H9 (cell line): Measurements from ENCODE around the gene OVOL1. TPM values are rescaled to one million over a fixed set of nuclear protein-coding genes. Genes with fewer than 3 reads are reported as not detected.
A peak's percentile ranks its signal among the peaks of the same experiment; 100 is the strongest.

Source experiments
- DNase-seq: peaks from one replicate; pipeline ENCODE4 v3.0.0-alpha.2; 2017
- H2AFZ ChIP-seq: one replicate; pipeline ENCODE4 v1.6.1; 2013; ENCODE audit warnings: mild to moderate bottlenecking, low read length, control low read depth, moderate library complexity
- H2AK5ac ChIP-seq: 2 replicates; pipeline ENCODE4 v1.6.1; 2013; ENCODE audit warnings: low read length, control low read depth, mixed read lengths; ENCODE audit not compliant: insufficient read length
- H2BK120ac ChIP-seq: one replicate; pipeline ENCODE4 v1.6.1; 2013; ENCODE audit warnings: low read depth, mild to moderate bottlenecking, low read length, control low read depth, inconsistent platforms; ENCODE audit not compliant: poor library complexity, severe bottlenecking
- H2BK12ac ChIP-seq: 2 replicates; pipeline ENCODE4 v1.6.1; 2013; ENCODE audit warnings: low read length, control low read depth, mixed read lengths, low read depth; ENCODE audit not compliant: insufficient read length
- H2BK15ac ChIP-seq: 2 replicates; pipeline ENCODE4 v1.6.1; 2013; ENCODE audit warnings: low read depth, low read length, control low read depth
- H2BK20ac ChIP-seq: one replicate; pipeline ENCODE4 v1.6.1; 2013; ENCODE audit warnings: low read depth, mild to moderate bottlenecking, low read length, control low read depth, inconsistent platforms; ENCODE audit not compliant: poor library complexity, severe bottlenecking
- H2BK5ac ChIP-seq: 2 replicates; pipeline ENCODE4 v1.6.1; 2013; ENCODE audit warnings: low read length, control low read depth, mixed read lengths; ENCODE audit not compliant: insufficient read length
- H3K14ac ChIP-seq: 2 replicates; pipeline ENCODE4 v1.6.1; 2013; ENCODE audit warnings: low read length, control low read depth; ENCODE audit not compliant: insufficient read depth
- H3K18ac ChIP-seq: 2 replicates; pipeline ENCODE4 v1.6.1; 2013; ENCODE audit warnings: low read depth, mild to moderate bottlenecking, mixed read lengths, low read length, control low read depth; ENCODE audit not compliant: insufficient read length
- H3K23ac ChIP-seq: 2 replicates; pipeline ENCODE4 v1.6.1; 2013; ENCODE audit warnings: low read length, control low read depth, mixed read lengths, low read depth; ENCODE audit not compliant: insufficient read length
- H3K23me2 ChIP-seq: 2 replicates; pipeline ENCODE4 v1.6.1; 2013; ENCODE audit warnings: low read depth, mild to moderate bottlenecking, mixed read lengths, low read length, control low read depth; ENCODE audit not compliant: insufficient read length, poor library complexity, severe bottlenecking
- H3K27ac ChIP-seq: 2 replicates; pipeline ENCODE4 v1.5.1; 2013; ENCODE audit warnings: low read length, control low read depth, mixed read lengths, low read depth; ENCODE audit not compliant: insufficient read length
- H3K27me3 ChIP-seq: 2 replicates; pipeline ENCODE4 v1.6.1; 2013; ENCODE audit warnings: low read length, control low read depth, inconsistent platforms; ENCODE audit not compliant: insufficient read depth
- H3K4ac ChIP-seq: 2 replicates; pipeline ENCODE4 v1.6.1; 2013; ENCODE audit warnings: low read depth, mild to moderate bottlenecking, control low read depth, inconsistent platforms, low read length, moderate library complexity
- H3K4me1 ChIP-seq: 2 replicates; pipeline ENCODE4 v1.6.1; 2013; ENCODE audit warnings: low read length, control low read depth, inconsistent platforms; ENCODE audit not compliant: insufficient read depth
- H3K4me2 ChIP-seq: 2 replicates; pipeline ENCODE4 v1.6.1; 2013; ENCODE audit warnings: low read length, control low read depth, mixed read lengths; ENCODE audit not compliant: insufficient read length, insufficient read depth
- H3K56ac ChIP-seq: 2 replicates; pipeline ENCODE4 v1.6.1; 2013; ENCODE audit warnings: low read depth, mild to moderate bottlenecking, mixed read lengths, low read length, control low read depth; ENCODE audit not compliant: insufficient read length
- H3K79me1 ChIP-seq: 2 replicates; pipeline ENCODE4 v1.6.1; 2013; ENCODE audit warnings: low read depth, mild to moderate bottlenecking, moderate library complexity, low read length, control low read depth, inconsistent platforms; ENCODE audit not compliant: insufficient read depth, poor library complexity, severe bottlenecking
- H3K79me2 ChIP-seq: 2 replicates; pipeline ENCODE4 v1.6.1; 2013; ENCODE audit warnings: low read length, control low read depth, inconsistent platforms; ENCODE audit not compliant: insufficient read depth
- H3K9ac ChIP-seq: 2 replicates; pipeline ENCODE4 v1.6.1; 2013; ENCODE audit warnings: low read length, control low read depth, mixed read lengths; ENCODE audit not compliant: insufficient read length; ENCODE audit errors: extremely low read depth
- H3K9me3 ChIP-seq: one replicate; pipeline ENCODE4 v1.6.1; 2013; ENCODE audit warnings: low read depth, low read length, inconsistent platforms; ENCODE audit not compliant: control insufficient read depth
- H3T11ph ChIP-seq: one replicate; pipeline ENCODE4 v1.6.1; 2013; ENCODE audit warnings: mild to moderate bottlenecking, low read length, control low read depth, inconsistent platforms
- H4K20me1 ChIP-seq: one replicate; pipeline ENCODE4 v1.6.1; 2013; ENCODE audit not compliant: control insufficient read depth, insufficient read length, insufficient read depth
- H4K5ac ChIP-seq: 2 replicates; pipeline ENCODE4 v1.6.1; 2013; ENCODE audit warnings: low read depth, mild to moderate bottlenecking, mixed read lengths, low read length, control low read depth; ENCODE audit not compliant: insufficient read length
- H4K8ac ChIP-seq: replicated peaks from 2 replicates; pipeline ENCODE4 v1.6.1; 2013; ENCODE audit warnings: low read length, control low read depth, mixed read lengths, low read depth; ENCODE audit not compliant: insufficient read length
- H4K91ac ChIP-seq: 2 replicates; pipeline ENCODE4 v1.6.1; 2013; ENCODE audit warnings: low read depth, mild to moderate bottlenecking, moderate library complexity, mixed read lengths, low read length, control low read depth; ENCODE audit not compliant: insufficient read length
- H3K27ac Mint-ChIP-seq, 3 experiments: 2 replicates in 2 of 3; 3 replicates in 1 of 3; pipeline ENCODE4 v1.8.0; 2020 to 2021; ENCODE audit warnings: mixed read lengths in 3 of 3, mild to moderate bottlenecking in 1 of 3, moderate library complexity in 1 of 3
- H3K27me3 Mint-ChIP-seq: 2 replicates; pipeline ENCODE4 v1.8.0; 2021; ENCODE audit warnings: low read depth, mild to moderate bottlenecking, moderate library complexity, mixed read lengths
- H3K36me3 Mint-ChIP-seq, 3 experiments: 2 replicates in 2 of 3; 3 replicates in 1 of 3; pipeline ENCODE4 v1.8.0; 2020 to 2021; ENCODE audit warnings: low read depth in 3 of 3, mixed read lengths in 3 of 3; ENCODE audit not compliant: insufficient read depth in 1 of 3
- H3K4me1 Mint-ChIP-seq, 2 experiments: 2 replicates each; pipeline ENCODE4 v1.8.0; 2020; ENCODE audit warnings: mixed read lengths in 2 of 2
- H3K4me3 Mint-ChIP-seq, 2 experiments: 2 replicates in 1 of 2; 3 replicates in 1 of 2; pipeline ENCODE4 v1.8.0; 2020 to 2021; ENCODE audit warnings: mild to moderate bottlenecking in 2 of 2, mixed read lengths in 2 of 2, moderate library complexity in 1 of 2
- H3K9me3 Mint-ChIP-seq, 2 experiments: 2 replicates in 1 of 2; 3 replicates in 1 of 2; pipeline ENCODE4 v1.8.0; 2020; ENCODE audit warnings: mild to moderate bottlenecking in 2 of 2, mixed read lengths in 2 of 2, moderate library complexity in 1 of 2
- CTCF ChIP-seq: fragments of 200-600 bp; sonication (generic); conservative IDR thresholded peaks from 3 replicates; pipeline ENCODE4 v1.8.0; 2021; ENCODE audit warnings: antibody characterized with exemption, mild to moderate bottlenecking
- WGBS: extraction: QIAGEN DNeasy Blood & Tissue Kit; methylation state at CpG from one replicate; pipeline ENCODE4 v1.1.7; 2013; ENCODE audit warnings: missing lambda C conversion rate, low lambda C conversion rate, mixed read lengths; ENCODE audit not compliant: insufficient read length; ENCODE audit errors: extremely low coverage; 5-methylcytosine and 5-hydroxymethylcytosine counted together
- total RNA-seq: library from RNA; stranded (reverse); gene quantifications from 2 replicates; pipeline ENCODE4 v1.2.1, GENCODE V29; 2021

OVOL1 gene
- total RNA-seq, 1 experiment from 2014 or later, result 5.1 TPM

DNA sequence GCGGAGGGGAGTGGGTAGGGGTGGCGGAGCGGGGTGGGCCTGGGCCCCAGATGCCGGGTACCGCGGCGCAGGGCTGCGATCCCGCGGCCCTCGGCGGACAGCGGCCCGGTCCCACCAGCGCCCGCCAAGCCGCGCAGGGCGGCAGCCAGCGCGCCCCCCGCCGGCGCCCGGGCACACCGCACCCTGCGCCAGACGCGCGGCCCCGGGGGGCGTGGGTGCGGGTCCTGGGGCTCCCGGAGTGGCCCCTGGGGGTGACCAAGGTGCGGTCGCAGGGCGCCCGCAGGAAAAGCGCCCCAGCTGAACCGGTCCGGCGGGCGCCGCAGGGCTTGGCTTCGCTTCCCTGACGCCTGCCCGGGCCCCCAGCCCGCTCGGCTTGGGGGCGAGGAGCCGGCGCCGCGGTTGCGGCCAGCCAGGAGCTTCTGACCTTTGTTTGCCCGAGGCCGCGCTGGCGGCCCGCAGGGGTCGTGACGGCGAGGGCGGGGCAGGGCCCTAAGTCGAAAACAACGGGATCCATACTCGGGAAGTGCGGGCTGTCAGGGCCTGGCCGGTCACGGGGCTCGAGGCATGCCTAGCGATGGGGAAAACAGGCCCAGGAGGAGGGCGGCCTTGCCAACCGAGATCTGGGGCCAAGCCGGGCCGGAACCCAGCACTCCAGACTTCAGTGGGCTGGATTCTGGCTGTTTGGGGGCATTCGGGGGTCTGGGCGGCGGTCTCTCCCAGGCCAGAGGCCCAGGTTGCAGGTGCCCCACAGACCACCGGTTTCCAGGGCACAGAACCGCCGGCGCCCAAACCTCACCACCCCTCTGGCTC lies 5.5 kb upstream of the OVOL1 start:
- no peaks in the 10 kb centered on the region for H3K9me3 ChIP-seq
- H3K79me1 ChIP-seq, result no peaks in the 10 kb centered on the region
- no peaks in the 10 kb centered on the region for H3K79me2 ChIP-seq
- H3T11ph ChIP-seq, result no peak overlapping the region
- H2BK5ac ChIP-seq, result no peak overlapping the region
- H3K27ac ChIP-seq, result no peak overlapping the region
- Mint-ChIP-seq H3K36me3 (peaks cover 0 to 15% (median 8%) of the 10 kb centered on the region in 3 experiments; a peak in 4 of 7 replicates), H3K9me3 (peaks cover 0 to 2% of the 10 kb centered on the region in 2 experiments; a peak in 1 of 5 replicates), H3K4me3 (peak overlapping the region; percentile 32 to 64; a peak in 3 of 5 replicates), H3K27me3 (peaks cover 46% of the 10 kb centered on the region), H3K4me1 (peaks cover 16 to 17% of the 10 kb centered on the region in 2 experiments), H3K27ac (no peak overlapping the region)
- no peak overlapping the region for H3K56ac ChIP-seq
- H4K8ac ChIP-seq, result no peak overlapping the region
- H2BK12ac ChIP-seq, result no peak overlapping the region
- no peak overlapping the region for H3K4me2 ChIP-seq
- TF ChIP-seq CTCF, result peak; percentile 43; the same call in 2 of the 3 replicates
- no peaks in the 10 kb centered on the region for H4K20me1 ChIP-seq
- no peak overlapping the region for H2BK120ac ChIP-seq
- H2BK20ac ChIP-seq, result no peak overlapping the region
- no peak overlapping the region for H4K91ac ChIP-seq
- H3K14ac ChIP-seq, result no peak overlapping the region
- no peak overlapping the region for H3K4ac ChIP-seq
- no CpG with 5 or more reads among the region's 83 CpGs for WGBS
- H2AK5ac ChIP-seq, result no peak overlapping the region
- H2BK15ac ChIP-seq, result no peak overlapping the region
- no peak overlapping the region for H2AFZ ChIP-seq
- H3K23me2 ChIP-seq, result peaks cover 10% of the 10 kb centered on the region
- H3K18ac ChIP-seq, result no peak overlapping the region
- H3K23ac ChIP-seq, result no peak overlapping the region
- H4K5ac ChIP-seq, result no peak overlapping the region
- peak; percentile 70 for DNase-seq
- no peak overlapping the region for H3K9ac ChIP-seq
- H3K27me3 ChIP-seq, result peaks cover 16% of the 10 kb centered on the region; the same call in 1 of the 2 replicates
- H3K4me1 ChIP-seq, result 0 out of 2 replicates have a peak, but pooled peaks cover 1% of the 10 kb centered on the region
